Liver (tissue), 9 donors: ENCODE results near the gene DUS4L. TPM values are rescaled to one million over a fixed set of nuclear protein-coding genes. Genes with fewer than 3 reads are reported as not detected.

ENCODE experiments used
- DNase-seq: peaks from one replicate; pipeline ENCODE4 v3.0.0-alpha.2; 2017; ENCODE audit warnings: low spot score
- H3K27ac ChIP-seq, 2 donors: one replicate each; pipeline ENCODE4 v1.7.0; 2013; ENCODE audit warnings: inconsistent platforms in 2 of 2, low read length in 2 of 2, control low read depth in 1 of 2, low read depth in 1 of 2, mild to moderate bottlenecking in 1 of 2
- H3K27me3 ChIP-seq, 4 donors: one replicate each; pipeline versions ENCODE4 v1.6.1 to v1.7.0; 2013; ENCODE audit warnings: low read length in 3 of 4, inconsistent platforms in 1 of 4, mild to moderate bottlenecking in 1 of 4, moderate library complexity in 1 of 4; ENCODE audit not compliant: control insufficient read depth in 4 of 4, insufficient read depth in 4 of 4
- H3K36me3 ChIP-seq, 4 donors: one replicate each; pipeline versions ENCODE4 v1.6.1 to v1.7.0; 2013; ENCODE audit warnings: low read length in 3 of 4, mild to moderate bottlenecking in 3 of 4, low read depth in 1 of 4, moderate library complexity in 1 of 4; ENCODE audit not compliant: control insufficient read depth in 4 of 4, insufficient read depth in 3 of 4
- H3K4me1 ChIP-seq, 4 donors: one replicate each; pipeline versions ENCODE4 v1.6.1 to v1.7.0; 2013; ENCODE audit warnings: low read length in 3 of 4, mild to moderate bottlenecking in 3 of 4, moderate library complexity in 1 of 4; ENCODE audit not compliant: control insufficient read depth in 4 of 4, insufficient read depth in 4 of 4
- H3K4me3 ChIP-seq, 3 donors: one replicate each; pipeline versions ENCODE4 v1.6.1 to v1.7.0; 2013; ENCODE audit warnings: low read length in 3 of 3, control low read depth in 1 of 3, low read depth in 1 of 3, mild to moderate bottlenecking in 1 of 3
- H3K9ac ChIP-seq, 2 donors: one replicate each; pipeline ENCODE4 v1.7.0; 2013; ENCODE audit warnings: low read length in 2 of 2, mild to moderate bottlenecking in 2 of 2, moderate library complexity in 2 of 2, control low read depth in 1 of 2, low read depth in 1 of 2
- H3K9me3 ChIP-seq, 4 donors: one replicate each; pipeline versions ENCODE4 v1.6.1 to v1.7.0; 2013; ENCODE audit warnings: low read length in 3 of 4; ENCODE audit not compliant: control insufficient read depth in 4 of 4
- ATF3 ChIP-seq: IDR thresholded peaks from 2 replicates; pipeline ENCODE4 v1.6.1; 2016; ENCODE audit warnings: antibody characterized with exemption
- CTCF ChIP-seq: fragments of 150-350 bp; IDR thresholded peaks from 2 replicates; pipeline ENCODE4 v1.5.1; 2017; ENCODE audit warnings: improper control_type of control experiment, low read depth, low read length; ENCODE audit not compliant: missing input control
- EGR1 ChIP-seq, 2 donors: IDR thresholded peaks; 2 replicates each; pipeline ENCODE4 v1.6.1; 2016 to 2018; ENCODE audit warnings: antibody characterized with exemption in 2 of 2, low read depth in 2 of 2
- FOXA1 ChIP-seq: IDR thresholded peaks from 2 replicates; pipeline ENCODE4 v1.6.1; 2016; ENCODE audit warnings: antibody characterized with exemption
- FOXA2 ChIP-seq: IDR thresholded peaks from 2 replicates; pipeline ENCODE4 v1.6.1; 2016; ENCODE audit warnings: antibody characterized with exemption
- GABPA ChIP-seq, 2 donors: IDR thresholded peaks in 1 of 2; conservative IDR thresholded peaks in 1 of 2; 2 replicates each; pipeline ENCODE4 v1.6.1; 2016; ENCODE audit warnings: antibody characterized with exemption in 2 of 2, mild to moderate bottlenecking in 1 of 2, moderate library complexity in 1 of 2
- HNF4A ChIP-seq, 2 donors: conservative IDR thresholded peaks; 2 replicates each; pipeline ENCODE4 v1.6.1; 2016; ENCODE audit warnings: antibody characterized with exemption in 2 of 2, mild to moderate bottlenecking in 2 of 2
- HNF4G ChIP-seq: IDR thresholded peaks from 2 replicates; pipeline ENCODE4 v1.6.1; 2016; ENCODE audit warnings: antibody characterized with exemption
- JUND ChIP-seq, 2 donors: IDR thresholded peaks; 2 replicates each; pipeline ENCODE4 v1.6.1; 2016; ENCODE audit warnings: antibody characterized with exemption in 2 of 2
- NR2F2 ChIP-seq: IDR thresholded peaks from 2 replicates; pipeline ENCODE4 v1.6.1; 2016; ENCODE audit warnings: antibody characterized with exemption
- RAD21 ChIP-seq, 2 donors: IDR thresholded peaks; 2 replicates each; pipeline ENCODE4 v1.6.1; 2016; ENCODE audit warnings: antibody characterized with exemption in 2 of 2, mild to moderate bottlenecking in 2 of 2
- REST ChIP-seq: IDR thresholded peaks from 2 replicates; pipeline ENCODE4 v1.6.1; 2016; ENCODE audit warnings: antibody characterized with exemption, mild to moderate bottlenecking
- RXRA ChIP-seq, 2 donors: IDR thresholded peaks; 2 replicates each; pipeline ENCODE4 v1.6.1; 2017 to 2018; ENCODE audit warnings: antibody characterized with exemption in 2 of 2, mild to moderate bottlenecking in 1 of 2
- SP1 ChIP-seq: IDR thresholded peaks from 2 replicates; pipeline ENCODE4 v1.6.1; 2018; ENCODE audit warnings: antibody characterized with exemption, mild to moderate bottlenecking
- TAF1 ChIP-seq: conservative IDR thresholded peaks from 2 replicates; pipeline ENCODE4 v1.6.1; 2016; ENCODE audit warnings: antibody characterized with exemption, mild to moderate bottlenecking
- YY1 ChIP-seq: IDR thresholded peaks from 2 replicates; pipeline ENCODE4 v1.6.1; 2016; ENCODE audit warnings: antibody characterized with exemption, mild to moderate bottlenecking
- ZBTB33 ChIP-seq: IDR thresholded peaks from 2 replicates; pipeline ENCODE4 v1.6.1; 2016; ENCODE audit warnings: antibody characterized with exemption
- WGBS: extraction: QIAGEN DNeasy Blood & Tissue Kit; methylation state at CpG from one replicate; pipeline ENCODE4 v1.1.7; 2013; 5-methylcytosine and 5-hydroxymethylcytosine counted together
- polyA plus RNA-seq, 2 donors: library from polyadenylated mRNA; stranded (reverse) in 1 of 2; unstranded in 1 of 2; fragments of 200-250 nt in 1 of 2; fragments of >200 nt in 1 of 2; fragmentation: Nextera tagmentation in 1 of 2; extraction: Ambion mirVana in 1 of 2; gene quantifications; one replicate each; pipeline versions ENCODE4 v1.2.1 to v1.2.3, GENCODE V29; 2013 to 2015
- total RNA-seq, 2 donors: library from RNA; depleted of rRNA; stranded (reverse); fragments of >200 nt; gene quantifications; one replicate each; pipeline ENCODE4 v1.2.3, GENCODE V29; 2014
- donor health status: healthy.
- donor health status: healthy.
- donor health status: healthy.
- donor health status: healthy.
- donor health status: healthy.

The DUS4L gene
- total and polyA plus RNA-seq, 4 donors: 1.9 to 5.3 (median 3.5) TPM

GRCh38 chr7:107543338-107543993, 20.3 kb upstream of the DUS4L start:
- Histone ChIP-seq H3K27me3 (no peaks in the 10 kb centered on the region), H3K36me3 (peaks cover 2 to 13% (median 5%) of the 10 kb centered on the region in 4 donors), H3K4me1 (no peaks in the 10 kb centered on the region), H3K9me3 (no peaks in the 10 kb centered on the region), H3K4me3 (no peak overlapping the region), H3K27ac (no peak overlapping the region), H3K9ac (no peak overlapping the region)
- DNase-seq: no peak
- TF ChIP-seq FOXA1: no peak
- TF ChIP-seq YY1: no peak
- TF ChIP-seq ZBTB33: no peak
- no peak for TF ChIP-seq EGR1 (IDR thresholded peaks at IDR 0.05; ENCODE audit: low read depth in 2 of 2)
- no peak for TF ChIP-seq ATF3
- no peak for TF ChIP-seq HNF4G
- TF ChIP-seq CTCF: no peak
- TF ChIP-seq GABPA (IDR thresholded peaks at IDR 0.05 in 1 of 2, conservative IDR thresholded peaks at IDR 0.05 in 1 of 2): no peak
- no peak for TF ChIP-seq FOXA2
- TF ChIP-seq SP1: no peak
- no peak for TF ChIP-seq JUND (IDR thresholded peaks at IDR 0.05)
- no peak for TF ChIP-seq HNF4A (conservative IDR thresholded peaks at IDR 0.05)
- TF ChIP-seq NR2F2: no peak
- no peak for TF ChIP-seq RXRA (IDR thresholded peaks at IDR 0.05)
- no peak for TF ChIP-seq RAD21 (IDR thresholded peaks at IDR 0.05)
- TF ChIP-seq REST: no peak
- no peak for TF ChIP-seq TAF1
- WGBS: 95% methylated on average over 5 of the region's 5 CpGs
